ENCODE results near the gene SUMO3. TPM values are rescaled to one million over a fixed set of nuclear protein-coding genes. Genes with fewer than 3 reads are reported as not detected.

SUMO3 gene
- total and polyA plus RNA-seq, 4 donors: 35.1 to 51.0 (median 40.6) TPM

DNA sequence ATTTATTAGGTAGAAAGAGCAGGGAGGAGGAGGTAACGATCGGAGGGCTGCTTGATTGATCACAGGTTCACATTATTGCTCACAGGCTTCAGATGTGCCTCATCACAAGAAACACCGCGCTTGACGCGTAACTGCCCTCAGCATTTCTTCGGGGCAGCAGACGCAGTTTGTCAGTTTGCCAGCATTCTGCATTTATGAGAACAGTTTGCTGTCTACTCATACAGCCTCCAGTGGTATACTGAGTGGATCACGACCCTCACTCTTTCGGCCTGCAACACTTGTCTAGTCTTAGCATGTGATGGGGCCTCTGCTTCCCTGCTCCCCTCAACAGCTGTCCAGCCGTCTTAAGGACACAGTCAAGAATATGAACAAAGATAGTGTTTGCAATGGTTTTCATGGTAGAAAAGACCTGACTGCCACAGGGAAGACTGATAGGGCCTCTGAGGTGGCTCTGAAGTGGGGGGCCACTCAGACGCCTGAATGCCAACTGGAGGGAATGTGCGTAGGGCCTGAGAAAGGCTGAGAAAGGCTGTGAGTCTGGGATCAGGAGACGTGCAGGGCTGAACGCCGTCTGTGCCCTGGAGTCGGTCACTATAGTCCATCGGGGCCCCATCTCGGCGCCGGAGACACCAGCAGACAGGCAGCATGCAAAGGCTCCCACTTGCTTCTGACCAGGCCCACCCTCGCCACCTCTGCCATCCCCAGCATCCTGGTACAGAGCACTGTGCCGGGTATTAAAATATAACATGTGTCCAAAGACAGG lies 61.3 kb downstream of the SUMO3 start (continued):
- TF ChIP-seq, protein P1, sequence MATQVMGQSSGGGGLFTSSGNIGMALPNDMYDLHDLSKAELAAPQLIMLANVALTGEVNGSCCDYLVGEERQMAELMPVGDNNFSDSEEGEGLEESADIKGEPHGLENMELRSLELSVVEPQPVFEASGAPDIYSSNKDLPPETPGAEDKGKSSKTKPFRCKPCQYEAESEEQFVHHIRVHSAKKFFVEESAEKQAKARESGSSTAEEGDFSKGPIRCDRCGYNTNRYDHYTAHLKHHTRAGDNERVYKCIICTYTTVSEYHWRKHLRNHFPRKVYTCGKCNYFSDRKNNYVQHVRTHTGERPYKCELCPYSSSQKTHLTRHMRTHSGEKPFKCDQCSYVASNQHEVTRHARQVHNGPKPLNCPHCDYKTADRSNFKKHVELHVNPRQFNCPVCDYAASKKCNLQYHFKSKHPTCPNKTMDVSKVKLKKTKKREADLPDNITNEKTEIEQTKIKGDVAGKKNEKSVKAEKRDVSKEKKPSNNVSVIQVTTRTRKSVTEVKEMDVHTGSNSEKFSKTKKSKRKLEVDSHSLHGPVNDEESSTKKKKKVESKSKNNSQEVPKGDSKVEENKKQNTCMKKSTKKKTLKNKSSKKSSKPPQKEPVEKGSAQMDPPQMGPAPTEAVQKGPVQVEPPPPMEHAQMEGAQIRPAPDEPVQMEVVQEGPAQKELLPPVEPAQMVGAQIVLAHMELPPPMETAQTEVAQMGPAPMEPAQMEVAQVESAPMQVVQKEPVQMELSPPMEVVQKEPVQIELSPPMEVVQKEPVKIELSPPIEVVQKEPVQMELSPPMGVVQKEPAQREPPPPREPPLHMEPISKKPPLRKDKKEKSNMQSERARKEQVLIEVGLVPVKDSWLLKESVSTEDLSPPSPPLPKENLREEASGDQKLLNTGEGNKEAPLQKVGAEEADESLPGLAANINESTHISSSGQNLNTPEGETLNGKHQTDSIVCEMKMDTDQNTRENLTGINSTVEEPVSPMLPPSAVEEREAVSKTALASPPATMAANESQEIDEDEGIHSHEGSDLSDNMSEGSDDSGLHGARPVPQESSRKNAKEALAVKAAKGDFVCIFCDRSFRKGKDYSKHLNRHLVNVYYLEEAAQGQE (IDR thresholded peaks at IDR 0.05): no peak
- TF ChIP-seq RXRA (IDR thresholded peaks at IDR 0.05) (no peak), YY1 (IDR thresholded peaks at IDR 0.05) (no peak), EGR1 (IDR thresholded peaks at IDR 0.05; ENCODE audit: low read depth in 2 of 2) (no peak), HNF4A (conservative IDR thresholded peaks at IDR 0.05) (no peak)

Other genes starting within 250 kb of the SUMO3 start
- gene KRTAP10-4, start 244.3 kb downstream of the SUMO3 start, total RNA-seq: not detected
- gene KRTAP10-4, start 244.3 kb downstream of the SUMO3 start, polyA plus RNA-seq: not detected
- not detected for gene KRTAP10-5, start 237.5 kb downstream of the SUMO3 start, total RNA-seq
- gene KRTAP10-5, start 237.5 kb downstream of the SUMO3 start, polyA plus RNA-seq: not detected
- not detected for gene KRTAP10-6, start 225.6 kb downstream of the SUMO3 start, total RNA-seq
- not detected for gene KRTAP10-6, start 225.6 kb downstream of the SUMO3 start, polyA plus RNA-seq
- gene KRTAP10-7, start 217.5 kb downstream of the SUMO3 start, total RNA-seq: not detected
- gene KRTAP10-7, start 217.5 kb downstream of the SUMO3 start, polyA plus RNA-seq: not detected
- gene KRTAP10-8, start 206.0 kb downstream of the SUMO3 start, total RNA-seq: not detected
- gene KRTAP10-8, start 206.0 kb downstream of the SUMO3 start, polyA plus RNA-seq: not detected
- gene KRTAP10-9, start 191.0 kb downstream of the SUMO3 start, total RNA-seq: not detected
- gene KRTAP10-9, start 191.0 kb downstream of the SUMO3 start, polyA plus RNA-seq: not detected
- gene KRTAP10-10, start 180.7 kb downstream of the SUMO3 start, total RNA-seq: not detected
- gene KRTAP10-10, start 180.7 kb downstream of the SUMO3 start, polyA plus RNA-seq: not detected
- gene KRTAP10-11, start 171.6 kb downstream of the SUMO3 start, total RNA-seq: not detected
- not detected for gene KRTAP10-11, start 171.6 kb downstream of the SUMO3 start, polyA plus RNA-seq
- not detected for gene KRTAP12-4, start 163.4 kb downstream of the SUMO3 start, total RNA-seq
- gene KRTAP12-4, start 163.4 kb downstream of the SUMO3 start, polyA plus RNA-seq: not detected
- gene KRTAP12-3, start 160.1 kb downstream of the SUMO3 start, total RNA-seq: not detected
- gene KRTAP12-3, start 160.1 kb downstream of the SUMO3 start, polyA plus RNA-seq: not detected
- gene KRTAP12-2, start 151.1 kb downstream of the SUMO3 start, total RNA-seq: not detected
- gene KRTAP12-2, start 151.1 kb downstream of the SUMO3 start, polyA plus RNA-seq: not detected
- not detected for gene KRTAP12-1, start 135.9 kb downstream of the SUMO3 start, total RNA-seq
- gene KRTAP12-1, start 135.9 kb downstream of the SUMO3 start, polyA plus RNA-seq: not detected
- gene KRTAP10-12, start 120.9 kb downstream of the SUMO3 start, total RNA-seq: not detected
- gene KRTAP10-12, start 120.9 kb downstream of the SUMO3 start, polyA plus RNA-seq: not detected
- under 1 TPM in 1 of 2 donors, not detected in 1; under 0.01 TPM for gene TSPEAR, start 106.5 kb downstream of the SUMO3 start, total RNA-seq
- under 1 TPM; 0.01 to 0.14 TPM for gene TSPEAR, start 106.5 kb downstream of the SUMO3 start, polyA plus RNA-seq
- gene UBE2G2, start 16.2 kb downstream of the SUMO3 start, total RNA-seq: 10 to 100 TPM; 35.1 to 83.5 TPM
- 10 to 100 TPM; 27.4 to 46.6 TPM for gene UBE2G2, start 16.2 kb downstream of the SUMO3 start, polyA plus RNA-seq
- gene PTTG1IP, start 55.6 kb upstream of the SUMO3 start, total RNA-seq: 10 to 100 TPM; 86.8 to 94.0 TPM
- gene PTTG1IP, start 55.6 kb upstream of the SUMO3 start, polyA plus RNA-seq: 10 to 100 TPM; 62.0 to 72.8 TPM
- gene ITGB2, start 102.8 kb upstream of the SUMO3 start, total RNA-seq: 10 to 100 TPM; 33.8 to 50.6 TPM
- 10 to 100 TPM in 1 of 2 donors, 1 to 10 TPM in 1; 9.6 to 23.6 TPM for gene ITGB2, start 102.8 kb upstream of the SUMO3 start, polyA plus RNA-seq
- 1 to 10 TPM; 7.5 to 7.7 TPM for gene SLX9, start 122.0 kb upstream of the SUMO3 start, total RNA-seq
- 10 to 100 TPM; 16.6 to 20.3 TPM for gene SLX9, start 122.0 kb upstream of the SUMO3 start, polyA plus RNA-seq